Adrenal gland (tissue), 12 donors: ENCODE measurements around the gene ATP4B. TPM values are rescaled to one million over a fixed set of nuclear protein-coding genes. Genes with fewer than 3 reads are reported as not detected.
A peak's percentile ranks its signal among the peaks of the same experiment; 100 is the strongest.

Experiments used
- DNase-seq, 7 donors: peaks; one replicate each; pipeline ENCODE4 v3.0.0-alpha.2; 2019 to 2020
- H3K27ac ChIP-seq, 5 donors: fragments of 200-600 bp; sonication (generic) in 4 of 5; 1 replicate in 3 of 5; 2 replicates in 2 of 5; pipeline versions ENCODE4 v1.5.1 to v1.8.0; 2016 to 2020; ENCODE audit warnings: mild to moderate bottlenecking in 1 of 5
- H3K27me3 ChIP-seq: fragments of 200-600 bp; 2 replicates; pipeline ENCODE4 v1.8.0; 2021
- H3K36me3 ChIP-seq, 2 donors: fragments of 200-600 bp; replicated peaks in 1 of 2; 1 replicate in 1 of 2; 2 replicates in 1 of 2; pipeline versions ENCODE4 v1.5.1 to v1.8.0; 2018 to 2022
- H3K4me1 ChIP-seq, 2 donors: fragments of 200-600 bp; replicated peaks in 1 of 2; 1 replicate in 1 of 2; 2 replicates in 1 of 2; pipeline versions ENCODE4 v1.5.1 to v1.8.0; 2018 to 2021
- H3K4me3 ChIP-seq, 4 donors: fragments of 200-600 bp; sonication (generic) in 3 of 4; one replicate each; pipeline ENCODE4 v1.5.1; 2016 to 2018
- H3K9me3 ChIP-seq, 3 donors: fragments of 200-600 bp; sonication (generic) in 1 of 3; replicated peaks in 1 of 3; 1 replicate in 2 of 3; 2 replicates in 1 of 3; pipeline versions ENCODE4 v1.5.1 to v1.8.0; 2016 to 2021
- POLR2A ChIP-seq, 2 donors: fragments of 450-650 bp; IDR thresholded peaks; one replicate each; pipeline ENCODE4 v1.6.1; 2017; ENCODE audit warnings: antibody characterized with exemption in 2 of 2, mild to moderate bottlenecking in 2 of 2, moderate library complexity in 1 of 2
- WGBS, 4 donors: extraction: QIAGEN DNeasy Blood & Tissue Kit in 2 of 4; methylation state at CpG; one replicate each; pipeline versions ENCODE4 v1.1.5 to v1.1.7; 2013 to 2017; 5-methylcytosine and 5-hydroxymethylcytosine counted together
- intact Hi-C, 2 donors: fragments of 100-400 bp; cut with DNase I; formaldehyde crosslinking; loops; one replicate each; pipeline versions ENCODE4 v1.14.1 to v1.15.0; 2022 to 2023
- polyA plus RNA-seq, 3 donors: library from polyadenylated mRNA; stranded (reverse); fragments of 200-250 nt in 2 of 3; fragments of 350-450 nt in 1 of 3; fragmentation: Illumina TruSeq in 1 of 3; extraction: RNeasy Lipid Tissue Mini Kit (QIAGEN cat#74804) in 1 of 3; gene quantifications; one replicate each; pipeline ENCODE4 v1.2.3, GENCODE V29; 2013 to 2014
- total RNA-seq, 9 donors: library from RNA; depleted of rRNA in 4 of 9; stranded (reverse); fragments of >200 nt in 4 of 9; fragments of 120-200 nt in 1 of 9; fragmentation: NEBNext Ultra II Directional in 1 of 9; extraction: Animal tissue kit (Norgen Biotek cat#: 25700) in 1 of 9; gene quantifications; one replicate each; pipeline versions ENCODE4 v1.1.0 to v1.2.4, GENCODE V29; 2013 to 2023
- TF ChIP-seq, protein P1 (sequence below), 6 experiments: fragments of 450-650 bp in 4 of 6; fragments of 200-600 bp in 2 of 6; sonication (generic) in 1 of 6; IDR thresholded peaks; 1 replicate in 5 of 6; 2 replicates in 1 of 6; pipeline versions ENCODE4 v1.5.1 to v1.8.0; 2016 to 2021; ENCODE audit warnings: antibody characterized with exemption in 6 of 6, mild to moderate bottlenecking in 2 of 6, moderate library complexity in 1 of 6
- donor health status: healthy with polysubstance abuse.
- donor health status: Bipolar disorder and iron deficiency.
- donor health status: DM: yes; HTN: yes; CAD: no.
- donor health status: DM: no; HTN: no; CAD: no.
- donor health status: DM: no; HTN: no; CAD: no.
- donor health status: DM: yes; HTN: yes; CAD: no.

The ATP4B gene
- total and polyA plus RNA-seq, 12 donors, result 0.17 TPM; not detected in 11

DNA sequence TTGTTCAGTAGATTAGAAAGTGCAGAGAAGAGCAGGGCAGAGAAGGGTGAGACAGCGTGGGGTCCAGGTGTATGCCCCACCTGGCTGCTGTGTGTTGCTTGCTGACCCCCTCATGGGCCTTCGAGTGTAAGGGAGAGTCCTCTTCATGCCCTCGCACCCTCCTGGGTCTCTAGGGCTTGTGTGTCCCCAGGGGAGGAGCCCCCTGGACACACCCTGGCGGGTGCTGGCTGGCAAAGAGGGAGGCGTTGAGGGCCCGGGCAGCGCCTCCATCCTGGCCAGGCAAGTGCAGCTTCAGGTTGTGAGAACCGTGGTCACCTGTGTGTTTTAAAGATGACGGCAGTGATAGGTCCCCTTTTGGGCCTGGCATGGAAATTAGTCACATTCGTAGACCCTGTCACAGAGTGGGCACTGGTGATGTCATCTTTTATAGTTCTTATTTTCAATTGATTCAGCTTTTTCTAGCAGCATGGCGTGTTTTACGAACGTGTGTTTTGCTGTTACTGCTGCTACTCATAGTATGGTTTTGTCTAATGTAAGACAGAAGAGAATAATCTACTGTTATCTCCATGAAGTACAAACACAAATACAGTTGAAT, 54.8 kb downstream of the ATP4B start:
- Histone ChIP-seq H3K9me3 (no peaks in the 10 kb centered on the region), H3K4me3 (no peak overlapping the region), H3K36me3 (no peaks in the 10 kb centered on the region), H3K27ac (no peak overlapping the region), H3K4me1 (no peaks in the 10 kb centered on the region), H3K27me3 (no peaks in the 10 kb centered on the region)
- DNase-seq, result no peak
- 86 to 94% (median 93%) methylated on average over 10 to 13 of the region's 13 CpGs for WGBS, 4 donors
- intact Hi-C loops, result no loop called here
- no peak for TF ChIP-seq POLR2A (IDR thresholded peaks at IDR 0.05)
- TF ChIP-seq, protein P1, sequence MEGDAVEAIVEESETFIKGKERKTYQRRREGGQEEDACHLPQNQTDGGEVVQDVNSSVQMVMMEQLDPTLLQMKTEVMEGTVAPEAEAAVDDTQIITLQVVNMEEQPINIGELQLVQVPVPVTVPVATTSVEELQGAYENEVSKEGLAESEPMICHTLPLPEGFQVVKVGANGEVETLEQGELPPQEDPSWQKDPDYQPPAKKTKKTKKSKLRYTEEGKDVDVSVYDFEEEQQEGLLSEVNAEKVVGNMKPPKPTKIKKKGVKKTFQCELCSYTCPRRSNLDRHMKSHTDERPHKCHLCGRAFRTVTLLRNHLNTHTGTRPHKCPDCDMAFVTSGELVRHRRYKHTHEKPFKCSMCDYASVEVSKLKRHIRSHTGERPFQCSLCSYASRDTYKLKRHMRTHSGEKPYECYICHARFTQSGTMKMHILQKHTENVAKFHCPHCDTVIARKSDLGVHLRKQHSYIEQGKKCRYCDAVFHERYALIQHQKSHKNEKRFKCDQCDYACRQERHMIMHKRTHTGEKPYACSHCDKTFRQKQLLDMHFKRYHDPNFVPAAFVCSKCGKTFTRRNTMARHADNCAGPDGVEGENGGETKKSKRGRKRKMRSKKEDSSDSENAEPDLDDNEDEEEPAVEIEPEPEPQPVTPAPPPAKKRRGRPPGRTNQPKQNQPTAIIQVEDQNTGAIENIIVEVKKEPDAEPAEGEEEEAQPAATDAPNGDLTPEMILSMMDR (IDR thresholded peaks at IDR 0.05), result no peak

DNA sequence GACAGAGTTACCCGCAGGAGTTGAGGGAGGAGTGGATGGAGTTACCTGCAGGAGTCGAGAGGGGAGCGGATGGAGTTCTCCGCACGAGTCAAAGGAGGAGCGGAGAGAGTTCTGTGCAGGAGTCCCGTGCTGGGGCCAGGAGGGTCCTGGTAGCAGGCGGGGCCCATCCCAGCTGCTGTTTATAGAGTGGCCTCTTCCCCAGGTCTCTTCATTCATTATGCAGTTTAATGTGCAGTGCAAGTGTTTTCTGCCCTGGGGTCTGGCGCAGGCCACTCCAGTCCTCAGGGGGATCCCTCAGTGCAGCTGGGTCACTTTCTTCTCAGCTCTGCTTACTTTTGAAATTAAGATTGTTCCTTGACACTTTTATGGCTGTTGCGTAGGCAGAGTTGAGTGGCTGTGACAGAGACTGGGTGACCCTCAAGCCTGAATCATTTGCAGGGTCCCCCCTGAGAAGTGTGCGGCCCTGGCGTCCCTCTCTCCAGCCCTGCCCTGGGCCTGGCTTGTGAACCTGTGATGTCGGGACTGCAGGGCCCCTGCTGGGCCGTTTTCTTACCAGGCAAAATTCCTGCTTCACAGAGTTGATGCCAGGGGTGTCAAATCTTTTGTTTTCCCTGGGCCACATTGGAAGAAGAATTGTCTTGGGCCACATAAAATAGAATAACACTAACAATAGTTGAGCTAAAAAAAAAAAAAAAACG, 55.6 kb downstream of the ATP4B start:
- Histone ChIP-seq H3K4me1 (no peaks in the 10 kb centered on the region), H3K27ac (no peak overlapping the region), H3K4me3 (no peak overlapping the region), H3K36me3 (no peaks in the 10 kb centered on the region), H3K9me3 (no peaks in the 10 kb centered on the region), H3K27me3 (no peaks in the 10 kb centered on the region)
- intact Hi-C loops, result no loop called here
- DNase-seq, result no peak
- no peak for TF ChIP-seq POLR2A (IDR thresholded peaks at IDR 0.05)
- TF ChIP-seq, protein P1 (IDR thresholded peaks at IDR 0.05), result no peak
- WGBS, 4 donors, result 87 to 90% (median 89%) methylated on average over 10 to 15 of the region's 15 CpGs

DNA sequence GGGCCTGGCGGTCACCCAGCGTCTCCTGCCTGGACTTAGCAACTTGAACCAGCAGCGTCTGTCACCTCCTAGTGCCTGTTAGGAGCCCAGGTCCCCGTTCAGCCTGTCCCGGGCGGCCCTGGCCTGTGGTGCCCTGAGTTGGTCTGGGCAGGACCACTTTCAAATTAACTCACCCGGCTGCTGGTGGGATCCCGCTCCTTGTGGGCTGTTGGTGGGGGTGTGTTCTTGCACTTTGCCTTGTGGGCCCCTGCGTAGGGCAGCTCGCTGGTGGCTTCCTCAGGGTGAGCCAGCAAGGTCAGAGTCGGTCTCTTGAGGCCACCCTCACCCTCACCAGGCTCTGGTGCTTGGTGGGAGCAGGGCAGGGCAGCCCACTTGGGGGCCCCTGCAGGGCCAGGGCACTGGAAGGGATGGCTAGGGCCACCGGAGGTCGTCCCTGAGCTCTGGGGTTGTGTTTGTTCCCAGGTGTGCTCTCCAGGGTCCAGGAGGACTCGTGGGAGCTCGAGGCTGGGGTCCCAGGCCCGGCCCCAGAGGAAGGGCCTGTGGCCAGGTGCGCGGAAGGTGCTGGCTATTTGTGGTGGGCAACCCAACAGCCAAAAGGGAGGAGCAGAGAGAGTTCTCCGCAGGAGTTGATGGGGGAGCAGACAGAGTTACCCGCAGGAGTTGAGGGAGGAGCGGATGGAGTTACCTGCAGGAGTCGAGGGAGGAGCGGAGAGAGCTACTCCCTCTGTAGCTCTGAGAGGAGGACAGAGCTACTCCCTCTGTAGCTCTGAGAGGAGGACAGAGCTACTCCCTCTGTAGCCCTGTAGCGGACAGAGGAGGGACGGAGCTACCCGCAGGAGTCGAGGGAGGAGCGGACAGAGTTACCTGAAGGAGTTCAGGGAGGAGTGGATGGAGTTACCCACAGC, 56.6 kb downstream of the ATP4B start:
- Histone ChIP-seq H3K4me3 (no peak overlapping the region), H3K36me3 (no peaks in the 10 kb centered on the region), H3K4me1 (no peaks in the 10 kb centered on the region), H3K9me3 (no peaks in the 10 kb centered on the region), H3K27me3 (no peaks in the 10 kb centered on the region), H3K27ac (no peak overlapping the region)
- DNase-seq, result no peak
- WGBS, 4 donors, result 94 to 97% (median 96%) methylated on average over 16 to 28 of the region's 28 CpGs
- no peak for TF ChIP-seq POLR2A (IDR thresholded peaks at IDR 0.05)
- intact Hi-C loops, result no loop called here

DNA sequence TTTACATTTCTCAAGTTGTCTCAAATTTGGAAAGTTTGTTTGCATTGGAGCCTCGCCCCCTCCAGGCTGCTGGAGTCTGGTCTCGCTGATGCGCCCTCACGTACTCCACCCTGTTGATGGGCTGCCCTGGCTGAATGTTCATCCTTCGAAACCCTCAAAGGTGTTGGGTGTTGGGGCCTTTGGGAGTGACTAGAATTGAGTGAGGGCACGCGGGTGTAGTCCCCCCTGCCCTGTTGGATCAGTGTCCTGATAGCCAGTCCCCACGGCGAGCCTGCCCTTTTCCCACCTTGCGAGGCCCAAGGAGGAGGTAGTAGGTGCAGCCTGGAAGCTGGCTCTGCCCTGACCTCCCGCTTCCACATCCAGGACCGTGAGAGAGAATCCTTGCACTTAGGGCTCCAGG, 58.6 kb downstream of the ATP4B start:
- H3K27ac ChIP-seq, result no peak overlapping the region
- no peaks in the 10 kb centered on the region for H3K27me3 ChIP-seq
- H3K4me1 ChIP-seq, result no peaks in the 10 kb centered on the region
- H3K36me3 ChIP-seq, result no peaks in the 10 kb centered on the region
- H3K4me3 ChIP-seq, result no peak overlapping the region
- intact Hi-C loops, result no loop called here
- 94 to 99% (median 96%) methylated on average over 12 of the region's 12 CpGs for WGBS, 4 donors
- no peak for TF ChIP-seq POLR2A (IDR thresholded peaks at IDR 0.05)
- peak in 2 of 7 donors; percentile 1 to 6 for DNase-seq
- H3K9me3 ChIP-seq, result no peaks in the 10 kb centered on the region

Other genes with a start within 250 kb of the ATP4B start
- 10 to 100 TPM in 2 of 9 donors, 1 to 10 TPM in 7; 2.7 to 14.2 (median 4.4) TPM for gene ADPRHL1, start 204.7 kb downstream of the ATP4B start, total RNA-seq
- 1 to 10 TPM; 2.0 to 4.2 (median 3.3) TPM for gene ADPRHL1, start 204.7 kb downstream of the ATP4B start, polyA plus RNA-seq
- gene DCUN1D2, start 167.5 kb downstream of the ATP4B start, total RNA-seq, result 10 to 100 TPM in 8 of 9 donors, 1 to 10 TPM in 1; 8.1 to 23.5 (median 18.0) TPM
- 10 to 100 TPM in 2 of 3 donors, 1 to 10 TPM in 1; 9.4 to 28.0 (median 21.7) TPM for gene DCUN1D2, start 167.5 kb downstream of the ATP4B start, polyA plus RNA-seq
- gene TFDP1, start 73.4 kb downstream of the ATP4B start, total RNA-seq, result 10 to 100 TPM; 24.2 to 50.0 (median 35.6) TPM
- gene TFDP1, start 73.4 kb downstream of the ATP4B start, polyA plus RNA-seq, result 10 to 100 TPM; 16.5 to 36.0 (median 22.8) TPM
- gene GRK1, start 9.0 kb upstream of the ATP4B start, total RNA-seq, result under 1 TPM in 2 of 9 donors, not detected in 7; 0.22 to 0.38 TPM
- gene GRK1, start 9.0 kb upstream of the ATP4B start, polyA plus RNA-seq, result under 1 TPM in 1 of 3 donors, not detected in 2; 0.04 TPM
- gene TMEM255B, start 101.0 kb upstream of the ATP4B start, total RNA-seq, result 10 to 100 TPM in 5 of 9 donors, 1 to 10 TPM in 4; 1.3 to 26.3 (median 13.3) TPM
- gene TMEM255B, start 101.0 kb upstream of the ATP4B start, polyA plus RNA-seq, result 10 to 100 TPM in 2 of 3 donors, 1 to 10 TPM in 1; 5.2 to 60.1 (median 22.0) TPM
- 100 to 1,000 TPM in 2 of 9 donors, 10 to 100 TPM in 7; 10.3 to 109 (median 77.2) TPM for gene GAS6, start 205.9 kb upstream of the ATP4B start, total RNA-seq
- gene GAS6, start 205.9 kb upstream of the ATP4B start, polyA plus RNA-seq, result 10 to 100 TPM in 2 of 3 donors, 1 to 10 TPM in 1; 7.1 to 90.5 (median 90.4) TPM